OCI-LY3 (cell line): ENCODE data around the gene PJVK.

Experiments used
- CTCF ChIP-seq: fragments of 200-600, 300-600 bp; sonication (generic); IDR thresholded peaks from 2 replicates; pipeline ENCODE4 v1.5.1; 2014; ENCODE audit warnings: antibody characterized with exemption, low read length, low read depth
- EZH2phosphoT487 ChIP-seq: fragments of 200-600 bp; shearing (Covaris generic); IDR thresholded peaks from 2 replicates; pipeline ENCODE4 v1.6.1; 2018; ENCODE audit warnings: antibody characterized with exemption, mixed run types, low read depth

GRCh38 chr2:178413472-178414265 is 37.5 kb upstream of the PJVK start:
- TF ChIP-seq CTCF (no peak), EZH2phosphoT487 (no peak)
